PFSK-1 (cell line): ENCODE measurements around the gene PTPRK.

ENCODE experiments used
- FOXP2 ChIP-seq: optimal IDR thresholded peaks from 2 replicates; pipeline ENCODE3; 2011; ENCODE audit warnings: borderline replicate concordance, control low read depth, inconsistent platforms; ENCODE audit not compliant: insufficient read depth; ENCODE audit errors: extremely low read length, extremely low read depth
- POLR2AphosphoS5 ChIP-seq: IDR thresholded peaks from 2 replicates; pipeline ENCODE4 v1.6.1; 2012; ENCODE audit warnings: low read depth, mild to moderate bottlenecking, control low read depth, low read length, moderate library complexity
- SIN3A ChIP-seq: IDR thresholded peaks from 2 replicates; pipeline ENCODE4 v1.6.1; 2012; ENCODE audit warnings: mild to moderate bottlenecking, low read length, moderate library complexity, borderline replicate concordance; ENCODE audit not compliant: insufficient read depth
- TAF1 ChIP-seq: IDR thresholded peaks from 2 replicates; pipeline ENCODE4 v1.6.1; 2012; ENCODE audit warnings: low read length, control low read depth, borderline replicate concordance; ENCODE audit not compliant: insufficient read depth
- TF ChIP-seq, protein P1 (sequence below), 2 experiments: IDR thresholded peaks; 2 replicates each; pipeline versions ENCODE4 v1.6.1 to v1.8.0; 2011 to 2012; ENCODE audit warnings: low read depth in 2 of 2, low read length in 2 of 2, control low read depth in 1 of 2, inconsistent platforms in 1 of 2, mild to moderate bottlenecking in 1 of 2, moderate library complexity in 1 of 2; ENCODE audit not compliant: insufficient read depth in 1 of 2

Gene PTPRK

DNA sequence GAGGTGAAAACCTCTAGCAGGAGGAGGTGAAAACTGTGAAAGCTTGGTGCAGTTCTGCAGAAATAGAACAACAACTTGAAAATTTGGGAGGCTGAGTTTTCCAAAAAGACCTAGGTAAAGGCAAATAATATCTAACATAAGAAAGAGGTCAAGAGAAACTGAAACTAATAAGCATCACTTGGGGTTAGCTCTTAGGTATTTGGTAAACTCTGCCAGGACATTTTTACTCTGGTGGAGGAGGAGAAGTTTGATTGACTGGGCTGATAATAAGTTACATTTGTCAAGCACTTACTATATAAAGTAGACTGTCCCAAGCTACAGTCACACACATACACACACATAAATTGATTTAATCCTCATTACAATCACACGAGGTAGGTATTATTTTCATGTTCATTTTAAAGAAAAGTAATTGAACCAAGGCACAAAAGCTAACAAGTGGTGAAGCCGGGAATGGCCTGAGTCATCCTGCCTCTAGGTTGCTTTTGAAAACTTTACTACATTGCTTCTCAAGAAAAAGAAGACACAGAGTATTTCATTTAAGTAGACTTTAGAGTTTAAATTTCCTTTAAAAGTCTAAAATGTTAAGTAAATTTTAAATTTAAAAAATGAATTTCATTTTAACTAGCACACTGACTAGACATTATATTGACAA, 275.5 kb downstream of the PTPRK start:
- no peak for TF ChIP-seq FOXP2
- no peak for TF ChIP-seq TAF1
- no peak for TF ChIP-seq POLR2AphosphoS5
- TF ChIP-seq SIN3A: no peak
- TF ChIP-seq, protein P1, sequence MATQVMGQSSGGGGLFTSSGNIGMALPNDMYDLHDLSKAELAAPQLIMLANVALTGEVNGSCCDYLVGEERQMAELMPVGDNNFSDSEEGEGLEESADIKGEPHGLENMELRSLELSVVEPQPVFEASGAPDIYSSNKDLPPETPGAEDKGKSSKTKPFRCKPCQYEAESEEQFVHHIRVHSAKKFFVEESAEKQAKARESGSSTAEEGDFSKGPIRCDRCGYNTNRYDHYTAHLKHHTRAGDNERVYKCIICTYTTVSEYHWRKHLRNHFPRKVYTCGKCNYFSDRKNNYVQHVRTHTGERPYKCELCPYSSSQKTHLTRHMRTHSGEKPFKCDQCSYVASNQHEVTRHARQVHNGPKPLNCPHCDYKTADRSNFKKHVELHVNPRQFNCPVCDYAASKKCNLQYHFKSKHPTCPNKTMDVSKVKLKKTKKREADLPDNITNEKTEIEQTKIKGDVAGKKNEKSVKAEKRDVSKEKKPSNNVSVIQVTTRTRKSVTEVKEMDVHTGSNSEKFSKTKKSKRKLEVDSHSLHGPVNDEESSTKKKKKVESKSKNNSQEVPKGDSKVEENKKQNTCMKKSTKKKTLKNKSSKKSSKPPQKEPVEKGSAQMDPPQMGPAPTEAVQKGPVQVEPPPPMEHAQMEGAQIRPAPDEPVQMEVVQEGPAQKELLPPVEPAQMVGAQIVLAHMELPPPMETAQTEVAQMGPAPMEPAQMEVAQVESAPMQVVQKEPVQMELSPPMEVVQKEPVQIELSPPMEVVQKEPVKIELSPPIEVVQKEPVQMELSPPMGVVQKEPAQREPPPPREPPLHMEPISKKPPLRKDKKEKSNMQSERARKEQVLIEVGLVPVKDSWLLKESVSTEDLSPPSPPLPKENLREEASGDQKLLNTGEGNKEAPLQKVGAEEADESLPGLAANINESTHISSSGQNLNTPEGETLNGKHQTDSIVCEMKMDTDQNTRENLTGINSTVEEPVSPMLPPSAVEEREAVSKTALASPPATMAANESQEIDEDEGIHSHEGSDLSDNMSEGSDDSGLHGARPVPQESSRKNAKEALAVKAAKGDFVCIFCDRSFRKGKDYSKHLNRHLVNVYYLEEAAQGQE (IDR thresholded peaks at IDR 0.05; ENCODE audit: insufficient read depth in 1 of 2, low read depth in 2 of 2, low read length in 2 of 2): no peak

- TF ChIP-seq TAF1 (no peak), SIN3A (no peak), POLR2AphosphoS5 (no peak), FOXP2 (no peak)
- TF ChIP-seq, protein P1 (IDR thresholded peaks at IDR 0.05; ENCODE audit: insufficient read depth in 1 of 2, low read depth in 2 of 2, low read length in 2 of 2): no peak
Measured at GRCh38 chr6:128242765-128243403, 277.5 kb downstream of the PTPRK start.

GRCh38 chr6:128241216-128241615, 279.2 kb downstream of the PTPRK start:
- no peak for TF ChIP-seq TAF1

- TF ChIP-seq SIN3A: no peak
Measured at GRCh38 chr6:128240024-128240428, 280.4 kb downstream of the PTPRK start.

DNA sequence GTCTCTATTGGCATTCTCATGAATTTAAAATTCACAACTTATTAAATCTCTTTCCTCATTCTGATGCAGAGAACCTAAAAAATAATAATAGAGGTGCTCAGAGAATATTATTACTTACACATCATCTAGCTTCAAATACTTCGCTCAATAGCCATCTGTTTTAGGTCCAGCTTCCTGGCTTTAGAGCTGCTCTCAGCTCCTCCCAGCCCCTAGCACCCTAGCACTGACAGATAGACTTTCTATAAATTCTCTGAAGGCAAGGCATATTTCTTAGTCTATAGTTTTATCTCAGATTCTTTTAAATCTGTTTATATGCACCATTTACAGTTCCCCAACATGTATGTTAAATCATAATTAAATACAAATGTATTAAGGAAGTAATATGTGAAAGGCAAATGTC, 281.3 kb downstream of the PTPRK start:
- TF ChIP-seq, protein P1 (IDR thresholded peaks at IDR 0.05; ENCODE audit: insufficient read depth in 1 of 2, low read depth in 2 of 2, low read length in 2 of 2): no peak
- TF ChIP-seq POLR2AphosphoS5 (no peak), SIN3A (no peak), FOXP2 (no peak)

DNA sequence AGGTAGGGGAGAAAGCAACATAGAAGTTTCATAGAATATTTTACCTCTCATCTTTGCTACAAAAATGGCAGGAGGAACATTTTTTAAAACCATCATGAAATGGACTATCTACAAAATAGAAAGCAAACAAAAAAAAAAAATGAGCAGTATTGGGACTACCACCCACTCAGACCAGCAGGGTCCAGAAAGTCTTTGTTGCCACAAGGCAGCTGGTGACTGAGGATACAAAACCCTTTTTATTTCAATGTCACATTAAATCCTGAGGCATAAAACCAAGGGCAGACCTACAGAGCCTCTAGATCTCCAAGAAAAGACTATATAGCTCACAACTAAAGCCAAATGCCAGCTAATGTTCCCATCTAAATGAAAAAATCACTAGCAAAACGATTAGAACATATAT, 282.2 kb downstream of the PTPRK start:
- no peak for TF ChIP-seq SIN3A

DNA sequence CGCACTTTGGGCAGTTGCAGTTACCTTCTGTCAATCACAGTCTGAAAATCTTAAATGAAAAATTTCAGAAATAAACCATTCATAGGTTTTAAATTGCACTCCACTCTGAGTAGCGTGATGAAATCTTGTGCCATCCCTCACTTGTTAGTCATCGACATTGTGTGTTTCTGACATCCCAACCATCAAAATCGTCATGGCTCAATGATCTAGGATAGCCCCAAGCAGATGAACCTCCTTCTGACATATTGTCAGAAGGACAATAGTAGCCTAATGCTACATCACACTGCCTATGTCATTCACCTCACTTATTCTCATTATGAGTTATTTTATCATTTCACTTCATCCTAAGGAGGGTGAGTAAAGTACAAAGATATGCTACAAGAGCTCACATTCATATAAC, 284.8 kb downstream of the PTPRK start:
- TF ChIP-seq SIN3A (no peak), POLR2AphosphoS5 (no peak), FOXP2 (no peak), TAF1 (no peak)
- TF ChIP-seq, protein P1 (IDR thresholded peaks at IDR 0.05; ENCODE audit: insufficient read depth in 1 of 2, low read depth in 2 of 2, low read length in 2 of 2): no peak
